Measurements from ENCODE around the gene GNG2. TPM values are rescaled to one million over a fixed set of nuclear protein-coding genes. Genes with fewer than 3 reads are reported as not detected.

The GNG2 gene
- total and polyA plus RNA-seq, 2 donors (not counting 1 experiment from before 2014, with no cell fraction given), result 21.1 to 21.5 TPM

DNA sequence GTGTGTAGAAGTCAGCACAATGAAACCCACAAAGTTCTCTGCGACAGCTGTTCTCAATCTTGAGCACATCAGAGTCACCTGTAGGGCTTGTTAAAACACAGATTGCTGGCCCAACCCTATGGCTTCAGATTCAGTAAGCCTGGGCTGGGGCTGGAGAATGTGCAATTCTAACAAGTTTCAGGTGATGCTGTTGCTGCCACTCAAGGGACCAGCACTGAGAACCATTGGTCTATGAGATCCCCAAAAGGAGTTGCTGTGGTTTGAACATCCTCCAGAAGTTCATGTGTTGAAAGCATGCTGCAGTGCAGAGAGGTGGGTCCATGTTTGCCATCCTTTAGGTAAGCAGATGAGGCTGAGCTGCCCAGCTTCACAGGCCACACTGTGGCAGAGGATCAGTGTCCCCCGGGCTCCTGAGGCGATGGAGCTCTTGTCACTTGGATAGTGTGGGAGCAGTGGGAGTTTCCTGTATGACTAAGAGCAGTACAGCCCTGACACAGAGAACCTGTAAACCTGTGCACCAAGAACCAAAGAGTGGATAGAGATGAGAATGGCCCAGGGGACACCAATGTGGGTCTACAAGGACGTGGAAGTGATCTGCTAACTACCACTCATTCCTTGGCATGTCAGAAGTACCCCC is 120.9 kb downstream of the GNG2 start:
- H3K27ac ChIP-seq (ENCODE audit: insufficient read depth, low read length), result no peak overlapping the region
- TF ChIP-seq EZH2 (IDR thresholded peaks at IDR 0.05; ENCODE audit: low read length, missing control alignments), result no peak
- TF ChIP-seq, protein P1, sequence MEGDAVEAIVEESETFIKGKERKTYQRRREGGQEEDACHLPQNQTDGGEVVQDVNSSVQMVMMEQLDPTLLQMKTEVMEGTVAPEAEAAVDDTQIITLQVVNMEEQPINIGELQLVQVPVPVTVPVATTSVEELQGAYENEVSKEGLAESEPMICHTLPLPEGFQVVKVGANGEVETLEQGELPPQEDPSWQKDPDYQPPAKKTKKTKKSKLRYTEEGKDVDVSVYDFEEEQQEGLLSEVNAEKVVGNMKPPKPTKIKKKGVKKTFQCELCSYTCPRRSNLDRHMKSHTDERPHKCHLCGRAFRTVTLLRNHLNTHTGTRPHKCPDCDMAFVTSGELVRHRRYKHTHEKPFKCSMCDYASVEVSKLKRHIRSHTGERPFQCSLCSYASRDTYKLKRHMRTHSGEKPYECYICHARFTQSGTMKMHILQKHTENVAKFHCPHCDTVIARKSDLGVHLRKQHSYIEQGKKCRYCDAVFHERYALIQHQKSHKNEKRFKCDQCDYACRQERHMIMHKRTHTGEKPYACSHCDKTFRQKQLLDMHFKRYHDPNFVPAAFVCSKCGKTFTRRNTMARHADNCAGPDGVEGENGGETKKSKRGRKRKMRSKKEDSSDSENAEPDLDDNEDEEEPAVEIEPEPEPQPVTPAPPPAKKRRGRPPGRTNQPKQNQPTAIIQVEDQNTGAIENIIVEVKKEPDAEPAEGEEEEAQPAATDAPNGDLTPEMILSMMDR (conservative IDR thresholded peaks at IDR 0.05 in 1 of 2, IDR thresholded peaks at IDR 0.05 in 1 of 2; ENCODE audit: low read depth in 1 of 2, low read length in 2 of 2), result no peak
- no peak overlapping the region for H3K4me2 ChIP-seq (ENCODE audit: extremely low read depth, insufficient read depth, low read length)
- DNase-seq (ENCODE audit: low read depth in 2 of 2), result no peak
- H3K4me3 ChIP-seq (replicated peaks in 1 of 4; ENCODE audit: control extremely low read depth in 1 of 4, insufficient read depth in 1 of 4, low read depth in 3 of 4, low read length in 4 of 4), result no peak overlapping the region
- no peaks in the 10 kb centered on the region for H3K4me1 ChIP-seq (ENCODE audit: control insufficient read depth, extremely low read depth, insufficient read depth, low read length)
- no peaks in the 10 kb centered on the region for H4K20me1 ChIP-seq (ENCODE audit: control insufficient read depth, extremely low read depth, insufficient read depth, low read length)
- no peaks in the 10 kb centered on the region for H3K9me3 ChIP-seq (ENCODE audit: control insufficient read depth, insufficient read depth, low read depth, low read length)
- H2AFZ ChIP-seq (ENCODE audit: low read length), result no peak overlapping the region
- H3K79me2 ChIP-seq (ENCODE audit: control insufficient read depth, insufficient read depth, low read length), result no peaks in the 10 kb centered on the region
- H3K27me3 ChIP-seq (ENCODE audit: control insufficient read depth, insufficient read depth, low read length), result peaks cover 5% of the 10 kb centered on the region
- no peak overlapping the region for H3K9ac ChIP-seq (ENCODE audit: insufficient read depth, low read length)
- H3K36me3 ChIP-seq (ENCODE audit: control insufficient read depth, insufficient read depth, low read length), result no peaks in the 10 kb centered on the region

DNA sequence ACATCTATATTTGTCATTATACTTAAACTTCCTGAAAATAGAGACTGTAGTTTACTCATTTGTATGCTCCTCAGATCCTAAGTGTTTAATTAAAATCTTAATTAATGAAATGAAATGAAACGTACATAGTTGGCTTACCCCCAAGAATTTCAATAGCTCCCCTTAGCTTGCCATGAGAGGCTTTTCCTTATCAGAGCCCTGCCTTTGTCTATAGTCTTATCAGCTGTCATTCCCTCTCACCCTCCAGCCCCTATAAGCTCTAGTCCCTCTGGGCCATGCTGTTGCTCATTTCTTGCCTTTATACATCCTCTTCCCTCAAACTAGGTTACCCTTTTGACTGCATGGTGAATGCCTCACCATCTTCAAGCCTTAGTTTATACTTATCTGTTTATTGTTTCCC is 127.8 kb downstream of the GNG2 start:
- Histone ChIP-seq H2AFZ (ENCODE audit: low read length) (peak overlapping the region; percentile 90), H3K27ac (ENCODE audit: insufficient read depth, low read length) (no peak overlapping the region), H3K4me1 (ENCODE audit: control insufficient read depth, extremely low read depth, insufficient read depth, low read length) (peaks cover 3% of the 10 kb centered on the region), H3K9ac (ENCODE audit: insufficient read depth, low read length) (no peak overlapping the region), H4K20me1 (ENCODE audit: control insufficient read depth, extremely low read depth, insufficient read depth, low read length) (no peaks in the 10 kb centered on the region), H3K4me2 (ENCODE audit: extremely low read depth, insufficient read depth, low read length) (no peak overlapping the region), H3K9me3 (ENCODE audit: control insufficient read depth, insufficient read depth, low read depth, low read length) (no peaks in the 10 kb centered on the region), H3K27me3 (ENCODE audit: control insufficient read depth, insufficient read depth, low read length) (no peaks in the 10 kb centered on the region), H3K79me2 (ENCODE audit: control insufficient read depth, insufficient read depth, low read length) (peaks cover 26% of the 10 kb centered on the region), H3K36me3 (ENCODE audit: control insufficient read depth, insufficient read depth, low read length) (no peaks in the 10 kb centered on the region), H3K4me3 (replicated peaks in 1 of 4; ENCODE audit: control extremely low read depth in 1 of 4, insufficient read depth in 1 of 4, low read depth in 3 of 4, low read length in 4 of 4) (no peak overlapping the region)
- DNase-seq (ENCODE audit: low read depth in 2 of 2), result no peak
- TF ChIP-seq, protein P1 (conservative IDR thresholded peaks at IDR 0.05 in 1 of 2, IDR thresholded peaks at IDR 0.05 in 1 of 2; ENCODE audit: low read depth in 1 of 2, low read length in 2 of 2), result no peak
- no peak for TF ChIP-seq EZH2 (IDR thresholded peaks at IDR 0.05; ENCODE audit: low read length, missing control alignments)

- DNase-seq (ENCODE audit: low read depth in 2 of 2), result peak; percentile 94 to 96
- Histone ChIP-seq H4K20me1 (ENCODE audit: control insufficient read depth, extremely low read depth, insufficient read depth, low read length) (no peaks in the 10 kb centered on the region), H3K36me3 (ENCODE audit: control insufficient read depth, insufficient read depth, low read length) (no peaks in the 10 kb centered on the region), H3K79me2 (ENCODE audit: control insufficient read depth, insufficient read depth, low read length) (peaks cover 26% of the 10 kb centered on the region), H3K9ac (ENCODE audit: insufficient read depth, low read length) (peak within 1 kb of the TSS; percentile 87), H3K4me3 (replicated peaks in 1 of 4; ENCODE audit: control extremely low read depth in 1 of 4, insufficient read depth in 1 of 4, low read depth in 3 of 4, low read length in 4 of 4) (peak within 1 kb of the TSS; percentile 93 to 99 (median 97)), H3K27ac (ENCODE audit: insufficient read depth, low read length) (peak within 1 kb of the TSS; percentile 85), H2AFZ (ENCODE audit: low read length) (peak within 1 kb of the TSS; percentile 90), H3K27me3 (ENCODE audit: control insufficient read depth, insufficient read depth, low read length) (no peaks in the 10 kb centered on the region), H3K4me2 (ENCODE audit: extremely low read depth, insufficient read depth, low read length) (peak within 1 kb of the TSS; percentile 92), H3K4me1 (ENCODE audit: control insufficient read depth, extremely low read depth, insufficient read depth, low read length) (peaks cover 3% of the 10 kb centered on the region), H3K9me3 (ENCODE audit: control insufficient read depth, insufficient read depth, low read depth, low read length) (no peaks in the 10 kb centered on the region)
- TF ChIP-seq, protein P1 (conservative IDR thresholded peaks at IDR 0.05 in 1 of 2, IDR thresholded peaks at IDR 0.05 in 1 of 2; ENCODE audit: low read depth in 1 of 2, low read length in 2 of 2), result no peak
- TF ChIP-seq EZH2 (IDR thresholded peaks at IDR 0.05; ENCODE audit: low read length, missing control alignments), result no peak
These were observed 129.2 kb downstream of the GNG2 start, which contains the start of gene RTRAF for GRCh38 chr14:51989293-51990234. Gene RTRAF, plus strand, starts transcription at chr14:51989546. Its CDS starts 94 bp downstream, at chr14:51989640.
